DOHH2 (cell line): ENCODE measurements around the gene PIK3C2B.

ENCODE experiments used
- H3F3A ChIP-seq: fragments of 200-600 bp; sonication (generic), shearing (Covaris generic); 2 replicates; pipeline ENCODE4 v1.6.0; 2016; ENCODE audit warnings: antibody characterized with exemption, mild to moderate bottlenecking; ENCODE audit not compliant: control insufficient read depth, insufficient read depth
- H3K27ac ChIP-seq: fragments of 200-600 bp; sonication (generic); 2 replicates; pipeline ENCODE4 v1.5.1; 2014; ENCODE audit warnings: low read depth, mild to moderate bottlenecking, low read length, moderate library complexity
- H3K27me3 ChIP-seq: fragments of 200-600 bp; sonication (generic); 2 replicates; pipeline ENCODE4 v1.6.1; 2014; ENCODE audit warnings: mild to moderate bottlenecking, low read length, mixed read lengths; ENCODE audit not compliant: control insufficient read depth
- H3K36me3 ChIP-seq: fragments of 200-600 bp; sonication (generic); 2 replicates; pipeline ENCODE4 v1.6.1; 2014; ENCODE audit warnings: mild to moderate bottlenecking, low read length, moderate library complexity, mixed read lengths; ENCODE audit not compliant: control insufficient read depth
- H3K4me1 ChIP-seq: fragments of 200-600 bp; sonication (generic); 2 replicates; pipeline ENCODE4 v1.6.1; 2014; ENCODE audit warnings: mild to moderate bottlenecking, low read length, mixed read lengths; ENCODE audit not compliant: control insufficient read depth
- H3K4me2 ChIP-seq: fragments of 200-600 bp; sonication (generic); 2 replicates; pipeline ENCODE4 v1.6.0; 2014; ENCODE audit warnings: mild to moderate bottlenecking, low read length, moderate library complexity
- H3K4me3 ChIP-seq: fragments of 200-600 bp; sonication (generic); 2 replicates; pipeline ENCODE4 v1.5.1; 2014; ENCODE audit warnings: mild to moderate bottlenecking, low read length, mixed read lengths
- H3K79me2 ChIP-seq: fragments of 200-600 bp; sonication (generic); 2 replicates; pipeline ENCODE4 v1.6.1; 2014; ENCODE audit warnings: mild to moderate bottlenecking, low read length, mixed read lengths; ENCODE audit not compliant: control insufficient read depth
- H3K9me2 ChIP-seq: fragments of 200-600 bp; sonication (generic); replicated peaks from 2 replicates; pipeline ENCODE4 v1.6.1; 2014; ENCODE audit warnings: mild to moderate bottlenecking, low read length, mixed read lengths; ENCODE audit not compliant: control insufficient read depth
- H3K9me3 ChIP-seq: fragments of 200-600 bp; sonication (generic); 2 replicates; pipeline ENCODE4 v1.6.1; 2014; ENCODE audit warnings: antibody characterized with exemption, low read length, mixed read lengths; ENCODE audit not compliant: control insufficient read depth, insufficient read depth
- H4K20me1 ChIP-seq: fragments of 200-600 bp; sonication (generic); 2 replicates; pipeline ENCODE4 v1.6.0; 2014; ENCODE audit warnings: low read depth, mild to moderate bottlenecking, antibody characterized with exemption, low read length, moderate library complexity; ENCODE audit not compliant: control insufficient read depth, insufficient read depth
- EZH2phosphoT487 ChIP-seq: fragments of 200-600 bp; sonication (generic); IDR thresholded peaks from 2 replicates; pipeline ENCODE4 v1.6.1; 2017; ENCODE audit warnings: borderline replicate concordance, mild to moderate bottlenecking, antibody characterized with exemption, low read length, moderate library complexity, mixed read lengths
- TF ChIP-seq, protein P1 (sequence below): fragments of 200-600 bp; sonication (generic); IDR thresholded peaks from one replicate; pipeline ENCODE4 v1.5.1; 2014; ENCODE audit warnings: antibody characterized with exemption, mild to moderate bottlenecking, low read depth, low read length; ENCODE audit not compliant: poor library complexity, severe bottlenecking

The PIK3C2B gene

DNA sequence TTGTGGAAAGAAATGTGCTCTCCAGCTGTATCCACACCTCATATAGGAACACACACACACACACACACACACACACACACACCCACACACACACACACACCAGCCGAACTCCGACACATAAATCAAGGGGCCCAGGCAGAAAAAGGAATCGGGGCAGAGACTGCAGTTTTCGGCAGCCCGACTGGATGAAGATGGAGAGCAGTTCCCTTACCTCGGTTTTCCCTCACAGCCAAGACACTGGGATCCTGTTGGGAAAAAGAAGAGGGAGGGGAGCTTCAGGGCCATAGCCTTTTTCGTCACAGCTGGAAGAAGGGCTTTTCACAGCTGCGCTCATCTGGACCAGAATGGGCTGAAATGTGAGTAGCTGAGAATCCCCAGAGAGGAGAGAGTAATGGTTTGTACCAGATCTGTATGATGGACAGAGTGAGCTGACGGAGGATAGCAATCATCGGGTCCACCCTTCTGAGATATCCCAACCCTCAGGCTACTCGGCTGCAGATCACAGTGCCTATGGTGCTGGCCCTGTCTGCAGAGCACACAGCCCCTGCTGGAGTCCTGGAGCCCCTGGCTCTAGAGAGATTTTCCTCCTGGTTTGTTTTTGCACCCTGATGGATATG is 37.7 kb downstream of the PIK3C2B start:
- Histone ChIP-seq H3K27ac (no peak overlapping the region), H3K4me3 (no peak overlapping the region), H4K20me1 (no peaks in the 10 kb centered on the region), H3K9me3 (no peaks in the 10 kb centered on the region), H3F3A (no peaks in the 10 kb centered on the region), H3K79me2 (no peaks in the 10 kb centered on the region), H3K36me3 (peaks cover 17% of the 10 kb centered on the region), H3K27me3 (no peaks in the 10 kb centered on the region), H3K9me2 (no peaks in the 10 kb centered on the region), H3K4me1 (peaks cover 22% of the 10 kb centered on the region), H3K4me2 (no peak overlapping the region)
- TF ChIP-seq, protein P1, sequence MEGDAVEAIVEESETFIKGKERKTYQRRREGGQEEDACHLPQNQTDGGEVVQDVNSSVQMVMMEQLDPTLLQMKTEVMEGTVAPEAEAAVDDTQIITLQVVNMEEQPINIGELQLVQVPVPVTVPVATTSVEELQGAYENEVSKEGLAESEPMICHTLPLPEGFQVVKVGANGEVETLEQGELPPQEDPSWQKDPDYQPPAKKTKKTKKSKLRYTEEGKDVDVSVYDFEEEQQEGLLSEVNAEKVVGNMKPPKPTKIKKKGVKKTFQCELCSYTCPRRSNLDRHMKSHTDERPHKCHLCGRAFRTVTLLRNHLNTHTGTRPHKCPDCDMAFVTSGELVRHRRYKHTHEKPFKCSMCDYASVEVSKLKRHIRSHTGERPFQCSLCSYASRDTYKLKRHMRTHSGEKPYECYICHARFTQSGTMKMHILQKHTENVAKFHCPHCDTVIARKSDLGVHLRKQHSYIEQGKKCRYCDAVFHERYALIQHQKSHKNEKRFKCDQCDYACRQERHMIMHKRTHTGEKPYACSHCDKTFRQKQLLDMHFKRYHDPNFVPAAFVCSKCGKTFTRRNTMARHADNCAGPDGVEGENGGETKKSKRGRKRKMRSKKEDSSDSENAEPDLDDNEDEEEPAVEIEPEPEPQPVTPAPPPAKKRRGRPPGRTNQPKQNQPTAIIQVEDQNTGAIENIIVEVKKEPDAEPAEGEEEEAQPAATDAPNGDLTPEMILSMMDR = no peak
- TF ChIP-seq EZH2phosphoT487 = no peak

DNA sequence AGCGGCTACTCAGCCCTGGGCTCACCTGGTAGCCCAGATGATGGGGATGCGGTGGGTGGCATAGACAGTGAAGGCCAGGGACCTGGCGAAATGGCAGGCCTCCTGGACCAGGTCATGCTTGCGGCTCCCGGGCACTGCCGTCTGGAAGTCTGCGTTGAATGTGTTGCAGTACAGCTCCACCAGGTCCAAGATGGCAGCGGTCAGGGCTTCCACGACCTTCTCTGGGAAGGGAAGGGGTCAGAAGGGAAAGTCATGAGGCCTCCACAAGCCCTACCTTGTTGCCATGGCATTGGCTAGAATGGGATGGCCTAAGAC is 38.8 kb downstream of the PIK3C2B start:
- Histone ChIP-seq H3K27me3 (no peaks in the 10 kb centered on the region), H3F3A (no peaks in the 10 kb centered on the region), H4K20me1 (no peaks in the 10 kb centered on the region), H3K27ac (no peak overlapping the region), H3K9me2 (no peaks in the 10 kb centered on the region), H3K36me3 (peaks cover 13% of the 10 kb centered on the region), H3K79me2 (no peaks in the 10 kb centered on the region), H3K4me1 (peaks cover 10% of the 10 kb centered on the region), H3K4me2 (no peak overlapping the region), H3K9me3 (no peaks in the 10 kb centered on the region), H3K4me3 (no peak overlapping the region)
- no peak for TF ChIP-seq EZH2phosphoT487
- TF ChIP-seq, protein P1 = no peak

DNA sequence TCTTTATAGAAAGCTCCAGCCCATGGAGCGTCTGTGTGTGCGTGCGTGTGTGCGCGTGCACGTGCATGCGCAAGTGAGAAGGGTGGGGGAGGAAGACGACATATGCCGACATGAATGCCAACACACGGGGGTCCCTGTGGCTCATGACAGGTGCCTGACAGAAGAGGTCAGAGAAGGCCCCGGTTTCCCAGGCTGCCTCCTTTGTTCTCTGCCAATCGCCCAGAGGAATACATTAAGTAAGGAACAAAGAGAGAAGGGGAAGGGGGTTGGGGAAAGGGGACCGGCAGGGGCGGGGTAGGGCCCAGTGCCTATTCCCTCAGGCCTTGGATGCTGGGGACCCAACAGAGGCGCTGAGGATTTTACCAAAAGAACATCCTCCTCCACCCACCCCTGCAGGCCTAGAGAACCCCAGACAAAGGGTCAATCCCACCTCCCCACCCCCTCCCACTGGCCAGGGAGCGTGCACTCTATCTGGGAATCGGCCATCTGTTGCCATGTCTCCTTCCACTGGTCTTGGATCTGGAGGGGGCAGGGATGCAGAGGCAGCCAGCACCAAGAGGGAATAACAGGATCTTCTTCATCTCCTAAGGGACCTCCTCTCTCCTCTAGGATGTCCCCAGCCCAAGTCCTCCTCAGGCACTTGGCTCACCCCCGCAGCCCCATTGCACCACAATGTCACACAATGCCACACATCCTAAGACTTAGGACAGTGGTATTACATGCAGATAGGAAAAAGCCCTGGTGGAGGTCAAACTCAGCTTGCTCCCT is 39.4 kb downstream of the PIK3C2B start:
- Histone ChIP-seq H3K4me1 (peaks cover 6% of the 10 kb centered on the region), H3F3A (no peaks in the 10 kb centered on the region), H3K36me3 (peaks cover 10% of the 10 kb centered on the region), H3K4me2 (no peak overlapping the region), H3K27me3 (no peaks in the 10 kb centered on the region), H3K79me2 (no peaks in the 10 kb centered on the region), H3K9me3 (no peaks in the 10 kb centered on the region), H3K4me3 (no peak overlapping the region), H4K20me1 (no peaks in the 10 kb centered on the region), H3K27ac (no peak overlapping the region), H3K9me2 (no peaks in the 10 kb centered on the region)
- TF ChIP-seq EZH2phosphoT487 = no peak
- TF ChIP-seq, protein P1 = no peak
